Measurements from ENCODE around the gene SUV39H1.
"Not testable (repeated sequence)": the region's sequence is repeated elsewhere in the genome, so short reads cannot be mapped to it uniquely, and the experiment has no call there.

- not testable (repeated sequence) for TF ChIP-seq MYBL2 (CRISPR knock-in tag; IDR thresholded peaks at IDR 0.05); TEAD1 (CRISPR knock-in tag; IDR thresholded peaks at IDR 0.05); NR1H2 (CRISPR knock-in tag; IDR thresholded peaks at IDR 0.05); MXD4 (CRISPR knock-in tag; IDR thresholded peaks at IDR 0.05; ENCODE audit: borderline replicate concordance); CREM (CRISPR knock-in tag; IDR thresholded peaks at IDR 0.05); ZNF317 (CRISPR knock-in tag; IDR thresholded peaks at IDR 0.05; ENCODE audit: borderline replicate concordance, low read depth)
- TF ChIP-seq, protein P1, sequence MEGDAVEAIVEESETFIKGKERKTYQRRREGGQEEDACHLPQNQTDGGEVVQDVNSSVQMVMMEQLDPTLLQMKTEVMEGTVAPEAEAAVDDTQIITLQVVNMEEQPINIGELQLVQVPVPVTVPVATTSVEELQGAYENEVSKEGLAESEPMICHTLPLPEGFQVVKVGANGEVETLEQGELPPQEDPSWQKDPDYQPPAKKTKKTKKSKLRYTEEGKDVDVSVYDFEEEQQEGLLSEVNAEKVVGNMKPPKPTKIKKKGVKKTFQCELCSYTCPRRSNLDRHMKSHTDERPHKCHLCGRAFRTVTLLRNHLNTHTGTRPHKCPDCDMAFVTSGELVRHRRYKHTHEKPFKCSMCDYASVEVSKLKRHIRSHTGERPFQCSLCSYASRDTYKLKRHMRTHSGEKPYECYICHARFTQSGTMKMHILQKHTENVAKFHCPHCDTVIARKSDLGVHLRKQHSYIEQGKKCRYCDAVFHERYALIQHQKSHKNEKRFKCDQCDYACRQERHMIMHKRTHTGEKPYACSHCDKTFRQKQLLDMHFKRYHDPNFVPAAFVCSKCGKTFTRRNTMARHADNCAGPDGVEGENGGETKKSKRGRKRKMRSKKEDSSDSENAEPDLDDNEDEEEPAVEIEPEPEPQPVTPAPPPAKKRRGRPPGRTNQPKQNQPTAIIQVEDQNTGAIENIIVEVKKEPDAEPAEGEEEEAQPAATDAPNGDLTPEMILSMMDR (IDR thresholded peaks at IDR 0.05), result not testable (repeated sequence)
Observed at GRCh38 chrX:48652055-48652579, 44.4 kb upstream of the SUV39H1 start.

Measured in WTC11 (cell line).